C4-2B (cell line): ENCODE measurements around the gene HPCAL1.

Experiments
- CTCF ChIP-seq: fragments of 450-650 bp; conservative IDR thresholded peaks from 2 replicates; pipeline ENCODE4 v1.5.1; 2017; ENCODE audit warnings: mild to moderate bottlenecking
- ZFX ChIP-seq: fragments of 450-650 bp; IDR thresholded peaks from 2 replicates; pipeline ENCODE4 v1.6.1; 2017

- TF ChIP-seq CTCF: no peak
- TF ChIP-seq ZFX: no peak
Measured at GRCh38 chr2:10352972-10353371, 50.3 kb downstream of the HPCAL1 start.
